ENCODE measurements around the gene ZNF785.

The ZNF785 gene

GRCh38 chr16:30604316-30604947, 18.9 kb upstream of the ZNF785 start:
- ChIA-PET POLR2A (interaction anchor here (1.0 to 1.9 kb wide), 3 partner anchors 11 to 46 kb away, joined by 3 to 5 read pairs (median 4); partner anchors contain the start of genes ZNF688 and ZNF764), CTCF (interaction anchor here (1.4 to 2.8 kb wide), 2 partner anchors 11 to 25 kb away, joined by 3 to 11 read pairs; no protein-coding TSS in a partner anchor)
- DNase-seq (ENCODE audit: extremely low spot score), result no peak
- TF ChIP-seq HDGF (IDR thresholded peaks at IDR 0.05; ENCODE audit: borderline replicate concordance) (no peak), ZNF384 (IDR thresholded peaks at IDR 0.05) (no peak), ELF4 (IDR thresholded peaks at IDR 0.05) (no peak), FOXA1 (IDR thresholded peaks at IDR 0.05) (no peak), NFRKB (IDR thresholded peaks at IDR 0.05) (no peak), ARNT (IDR thresholded peaks at IDR 0.05) (no peak), SUZ12 (IDR thresholded peaks at IDR 0.05) (no peak), FOXM1 (IDR thresholded peaks at IDR 0.05; ENCODE audit: borderline replicate concordance) (no peak), FOXK2 (IDR thresholded peaks at IDR 0.05) (no peak), L3MBTL2 (conservative IDR thresholded peaks at IDR 0.05) (no peak), TARDBP (IDR thresholded peaks at IDR 0.05) (no peak), CTBP1 (IDR thresholded peaks at IDR 0.05; ENCODE audit: borderline replicate concordance) (no peak), SP1 (IDR thresholded peaks at IDR 0.05) (no peak), BHLHE40 (IDR thresholded peaks at IDR 0.05; ENCODE audit: borderline replicate concordance) (no peak), LEF1 (IDR thresholded peaks at IDR 0.05; ENCODE audit: borderline replicate concordance) (no peak)
- TF ChIP-seq, protein P1, sequence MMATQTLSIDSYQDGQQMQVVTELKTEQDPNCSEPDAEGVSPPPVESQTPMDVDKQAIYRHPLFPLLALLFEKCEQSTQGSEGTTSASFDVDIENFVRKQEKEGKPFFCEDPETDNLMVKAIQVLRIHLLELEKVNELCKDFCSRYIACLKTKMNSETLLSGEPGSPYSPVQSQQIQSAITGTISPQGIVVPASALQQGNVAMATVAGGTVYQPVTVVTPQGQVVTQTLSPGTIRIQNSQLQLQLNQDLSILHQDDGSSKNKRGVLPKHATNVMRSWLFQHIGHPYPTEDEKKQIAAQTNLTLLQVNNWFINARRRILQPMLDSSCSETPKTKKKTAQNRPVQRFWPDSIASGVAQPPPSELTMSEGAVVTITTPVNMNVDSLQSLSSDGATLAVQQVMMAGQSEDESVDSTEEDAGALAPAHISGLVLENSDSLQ (IDR thresholded peaks at IDR 0.05), result no peak

- no peak for TF ChIP-seq LEF1 (IDR thresholded peaks at IDR 0.05; ENCODE audit: borderline replicate concordance)
- CTCF ChIA-PET, result interaction anchor here (1.4 to 2.8 kb wide), 2 partner anchors 12 to 26 kb away, joined by 3 to 11 read pairs; no protein-coding TSS in a partner anchor
- no peak for DNase-seq (ENCODE audit: extremely low spot score)
- POLR2A ChIA-PET, result interaction anchor here (1.0 to 1.9 kb wide), 3 partner anchors 11 to 46 kb away, joined by 3 to 5 read pairs (median 4); partner anchors contain the start of genes ZNF688 and ZNF764
Observed at GRCh38 chr16:30603945-30604315, 18.4 kb upstream of the ZNF785 start.

GRCh38 chr16:30602616-30603277, 17.2 kb upstream of the ZNF785 start:
- CTCF ChIA-PET, result interaction anchor here (1.0 to 2.8 kb wide), 3 partner anchors 13 to 37 kb away, joined by 3 to 11 read pairs (median 3); no protein-coding TSS in a partner anchor
- POLR2A ChIA-PET, result interaction anchor here (0.7 to 3.6 kb wide), 13 partner anchors 7 to 196 kb away, joined by 3 to 25 read pairs (median 4); partner anchors contain the start of genes DCTPP1, ZNF688, ZNF689 and ZNF747
- TF ChIP-seq BHLHE40 (IDR thresholded peaks at IDR 0.05; ENCODE audit: borderline replicate concordance), result no peak
- TF ChIP-seq CTBP1 (IDR thresholded peaks at IDR 0.05; ENCODE audit: borderline replicate concordance), result no peak
- TF ChIP-seq SP1 (IDR thresholded peaks at IDR 0.05), result no peak
- TF ChIP-seq NFRKB (IDR thresholded peaks at IDR 0.05), result no peak
- no peak for TF ChIP-seq HDGF (IDR thresholded peaks at IDR 0.05; ENCODE audit: borderline replicate concordance)
- no peak for TF ChIP-seq FOXK2 (IDR thresholded peaks at IDR 0.05)
- TF ChIP-seq, protein P1 (IDR thresholded peaks at IDR 0.05), result no peak
- TF ChIP-seq L3MBTL2 (conservative IDR thresholded peaks at IDR 0.05), result no peak
- no peak for TF ChIP-seq SUZ12 (IDR thresholded peaks at IDR 0.05)
- TF ChIP-seq TARDBP (IDR thresholded peaks at IDR 0.05), result no peak
- no peak for DNase-seq (ENCODE audit: extremely low spot score)

- TF ChIP-seq L3MBTL2 (conservative IDR thresholded peaks at IDR 0.05) (no peak), LEF1 (IDR thresholded peaks at IDR 0.05; ENCODE audit: borderline replicate concordance) (no peak), FOXA1 (IDR thresholded peaks at IDR 0.05) (no peak), TARDBP (IDR thresholded peaks at IDR 0.05) (no peak), BHLHE40 (IDR thresholded peaks at IDR 0.05; ENCODE audit: borderline replicate concordance) (no peak), SP1 (IDR thresholded peaks at IDR 0.05) (no peak)
- TF ChIP-seq, protein P1 (IDR thresholded peaks at IDR 0.05), result no peak
- no peak for DNase-seq (ENCODE audit: extremely low spot score)
- POLR2A ChIA-PET, result interaction anchor here (1.0 to 3.6 kb wide), 9 partner anchors 8 to 172 kb away, joined by 3 to 25 read pairs (median 4); partner anchors contain the start of genes DCTPP1, ZNF688, ZNF689 and ZNF747
- CTCF ChIA-PET, result interaction anchor here (0.6 to 2.8 kb wide), 4 partner anchors 14 to 226 kb away, joined by 3 to 11 read pairs (median 3); no protein-coding TSS in a partner anchor
Observed at GRCh38 chr16:30601966-30602365, 16.5 kb upstream of the ZNF785 start.

GRCh38 chr16:30600929-30601328, 15.4 kb upstream of the ZNF785 start:
- ChIA-PET CTCF (interaction anchor here (0.7 to 1.0 kb wide), 2 partner anchors 171 to 260 kb away, joined by 3 to 4 read pairs; partner anchors contain the start of gene DCTPP1), POLR2A (interaction anchor here (0.9 to 3.6 kb wide), 5 partner anchors 9 to 158 kb away, joined by 3 to 25 read pairs (median 4); partner anchors contain the start of genes ZNF688 and ZNF689)

DNA sequence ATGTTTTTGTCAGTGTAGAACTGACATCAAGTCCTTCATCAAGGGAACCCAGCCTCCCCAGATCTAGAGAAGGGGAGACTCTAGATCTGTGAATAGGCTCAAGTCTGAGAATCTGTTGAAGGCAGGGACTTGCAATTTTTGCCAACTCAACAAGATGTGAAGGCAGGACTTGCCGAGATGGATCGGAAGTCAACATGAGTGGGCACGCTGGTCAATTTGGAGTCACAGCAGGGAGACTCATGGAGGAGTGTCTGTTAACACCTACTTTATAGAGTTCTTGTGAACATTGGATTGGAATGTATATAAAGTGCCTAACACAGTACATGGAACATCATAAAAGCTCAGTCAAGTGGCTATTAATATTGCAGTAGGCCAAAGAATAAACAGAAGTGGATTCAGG, 14.7 kb upstream of the ZNF785 start:
- CTCF ChIA-PET, result interaction anchor here (1.0 kb wide), 2 partner anchors 15 to 170 kb away, joined by 3 to 4 read pairs; partner anchors contain the start of gene DCTPP1
- POLR2A ChIA-PET, result interaction anchor here (0.9 to 3.6 kb wide), 5 partner anchors 10 to 157 kb away, joined by 3 to 25 read pairs (median 4); partner anchors contain the start of genes ZNF688 and ZNF689
- no peak for DNase-seq (ENCODE audit: extremely low spot score)
- TF ChIP-seq FOXA1 (IDR thresholded peaks at IDR 0.05), result no peak
- no peak for TF ChIP-seq LEF1 (IDR thresholded peaks at IDR 0.05; ENCODE audit: borderline replicate concordance)

More at GRCh38 chr16:30600929-30601328, 15.4 kb upstream of the ZNF785 start:
- TF ChIP-seq BHLHE40 (IDR thresholded peaks at IDR 0.05; ENCODE audit: borderline replicate concordance) (no peak), L3MBTL2 (conservative IDR thresholded peaks at IDR 0.05) (no peak), FOXA1 (IDR thresholded peaks at IDR 0.05) (no peak)
- no peak for DNase-seq (ENCODE audit: extremely low spot score)

Measured in HEK293T (cell line).